SIG-M5 treated with dmso at 0.1 percent for 504 hours (cell line): ENCODE measurements around the gene TMEM62.
A peak's percentile ranks its signal among the peaks of the same experiment; 100 is the strongest.
"Not testable (repeated sequence)": the region's sequence is repeated elsewhere in the genome, so short reads cannot be mapped to it uniquely, and the experiment has no call there.

Experiments used
- DNase-seq: peaks from one replicate; lab custom pipeline; 2025; ENCODE audit not compliant: unreplicated experiment; lab: John Stamatoyannopoulos, UW

Gene TMEM62

GRCh38 chr15:43118829-43119228 lies 14.6 kb upstream of the TMEM62 start:
- no peak for DNase-seq

DNA sequence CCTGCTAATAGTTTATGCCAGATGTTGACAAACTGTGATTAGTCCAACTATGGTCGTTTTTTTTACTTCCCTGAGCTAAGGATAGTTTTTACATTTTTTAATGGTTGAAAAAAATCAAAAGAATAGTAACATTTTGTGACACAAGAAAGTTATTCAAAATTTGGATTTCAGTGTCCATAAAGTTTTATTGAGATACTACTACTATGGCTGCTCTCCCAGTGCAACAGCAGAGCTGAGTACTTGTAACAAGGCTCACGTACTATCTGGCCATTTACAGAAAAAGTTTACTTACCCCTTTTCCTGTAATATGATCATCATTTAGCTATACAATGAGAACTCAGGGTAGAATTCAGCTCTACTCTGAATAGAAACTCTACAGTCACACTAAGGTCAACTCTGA lies 11.5 kb upstream of the TMEM62 start:
- DNase-seq = no peak

- DNase-seq = no peak
Measured at GRCh38 chr15:43125100-43125661, 8.2 kb upstream of the TMEM62 start.

GRCh38 chr15:43126356-43126755 lies 7.0 kb upstream of the TMEM62 start:
- DNase-seq = peak; percentile 64

DNA sequence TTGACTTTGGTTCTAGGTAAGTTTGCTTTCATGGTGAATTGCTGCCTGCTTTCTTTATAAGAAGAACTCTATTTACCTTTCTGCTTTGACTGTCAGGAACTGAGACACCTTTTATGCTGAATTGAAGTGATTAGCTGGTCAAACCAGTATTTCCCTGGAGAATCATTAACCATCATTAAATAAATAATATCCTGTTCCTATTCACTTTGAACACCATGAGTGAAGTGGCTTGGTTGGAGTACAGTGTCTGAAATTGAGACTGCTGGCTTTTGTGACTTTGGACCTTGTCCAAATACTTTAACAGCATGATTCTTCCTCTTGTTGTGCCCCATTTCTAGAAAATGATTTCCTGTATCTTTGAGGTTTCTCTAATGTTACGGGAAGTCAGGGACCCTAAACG lies 5.6 kb upstream of the TMEM62 start:
- peak; percentile 12 for DNase-seq

DNA sequence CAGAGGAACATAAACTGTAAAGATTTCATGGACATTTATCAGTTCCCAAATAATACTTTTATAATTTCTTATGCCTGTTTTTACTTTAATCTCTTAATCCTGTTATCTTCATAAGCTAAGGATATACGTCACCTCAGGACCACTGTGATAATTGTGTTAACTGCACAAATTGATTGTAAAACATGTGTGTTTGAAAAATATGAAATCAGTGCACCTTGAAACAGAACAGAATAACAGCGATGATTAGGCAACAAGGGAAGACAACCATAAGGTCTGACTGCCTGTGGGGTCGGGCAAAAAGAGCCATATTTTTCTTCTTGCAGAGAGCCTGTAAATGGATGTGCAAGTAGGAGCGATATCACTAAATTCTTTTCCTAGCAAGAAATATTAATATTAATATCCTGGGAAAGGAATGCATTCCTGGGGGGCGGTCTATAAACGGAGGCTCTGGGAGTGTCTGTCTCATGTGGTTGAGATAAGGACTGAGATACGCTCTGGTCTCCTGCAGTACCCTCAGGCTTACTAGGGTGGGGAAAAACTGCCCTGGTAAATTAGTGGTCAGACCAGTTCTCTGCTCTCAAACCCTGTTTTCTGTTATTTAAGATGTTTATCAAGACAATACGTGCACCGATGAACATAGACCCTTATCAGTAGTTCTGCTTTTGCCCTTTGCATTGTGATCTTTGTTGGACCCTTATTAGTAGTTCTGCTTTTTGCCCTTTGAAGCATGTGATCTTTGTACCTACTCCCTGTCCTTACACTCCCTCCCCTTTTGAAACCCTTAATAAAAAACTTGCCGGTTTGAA lies 5.0 kb upstream of the TMEM62 start:
- DNase-seq = not testable (repeated sequence)

GRCh38 chr15:43128980-43129335 lies 4.4 kb upstream of the TMEM62 start:
- DNase-seq = no peak

DNA sequence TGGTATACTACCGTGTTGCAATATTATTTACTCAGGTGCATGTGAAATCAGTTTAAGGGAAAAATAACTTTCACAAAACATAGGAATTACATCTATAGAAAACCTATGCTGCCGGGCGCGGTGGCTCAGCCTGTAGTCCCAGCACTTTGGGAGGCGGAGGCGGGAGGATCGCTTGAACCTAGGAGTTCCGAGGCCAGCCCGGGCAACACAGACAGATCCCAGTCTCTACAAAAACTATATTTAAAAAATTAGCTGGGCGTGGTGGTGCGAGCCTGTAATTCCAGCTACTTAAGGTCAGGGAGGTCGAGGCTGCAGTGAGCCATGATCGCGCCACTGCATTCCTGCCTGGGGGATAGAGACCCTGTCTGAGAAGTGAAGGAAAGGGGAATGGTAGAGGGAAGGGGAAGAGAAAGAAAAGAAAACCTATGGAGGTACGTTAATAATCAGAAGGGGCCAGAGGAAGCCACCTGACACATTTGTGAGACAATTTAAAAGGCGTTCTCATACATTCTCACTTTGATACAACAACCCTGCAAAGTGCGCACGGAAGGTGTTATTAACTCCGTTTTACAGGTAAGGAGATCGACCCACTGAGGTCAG lies 456 bp upstream of the TMEM62 start:
- DNase-seq = no peak

GRCh38 chr15:43134157-43134635 lies 810 bp downstream of the TMEM62 start:
- no peak for DNase-seq

GRCh38 chr15:43135351-43135750 lies 2.0 kb downstream of the TMEM62 start:
- DNase-seq = no peak

DNA sequence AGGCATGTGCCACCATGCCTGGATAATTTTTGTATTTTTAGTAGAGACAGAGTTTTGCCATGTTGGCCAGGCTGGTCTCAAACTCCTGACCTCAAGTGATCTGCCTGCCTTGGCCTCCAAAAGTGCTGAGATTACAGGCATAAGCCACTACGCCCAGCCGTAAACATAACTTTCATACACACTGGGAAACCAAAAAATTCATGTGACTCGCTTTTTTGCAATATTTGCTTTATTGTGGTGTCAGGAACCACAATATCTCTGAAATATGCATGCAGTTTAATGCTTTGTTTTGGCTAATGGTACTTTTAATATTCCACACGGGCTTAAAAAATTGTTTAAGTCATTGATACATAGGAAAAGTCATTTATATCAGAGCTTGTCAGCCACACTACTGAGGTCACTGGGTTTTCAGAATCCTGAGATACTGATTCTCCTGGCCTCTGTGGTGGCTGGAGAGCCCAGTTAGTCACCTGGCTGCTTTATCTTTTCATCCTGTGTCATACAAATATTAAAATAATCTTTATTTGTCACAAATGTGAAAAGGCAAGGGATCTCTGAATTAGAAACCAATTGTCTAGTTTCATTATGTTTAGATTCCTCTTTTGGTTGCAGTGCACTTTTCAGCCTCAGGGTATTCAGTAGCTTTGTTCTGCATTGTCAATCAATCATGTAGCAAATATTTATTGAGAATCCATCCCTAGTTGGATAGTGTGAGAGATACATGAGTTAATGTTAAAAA lies 10.0 kb downstream of the TMEM62 start:
- DNase-seq = peak; percentile 10

DNA sequence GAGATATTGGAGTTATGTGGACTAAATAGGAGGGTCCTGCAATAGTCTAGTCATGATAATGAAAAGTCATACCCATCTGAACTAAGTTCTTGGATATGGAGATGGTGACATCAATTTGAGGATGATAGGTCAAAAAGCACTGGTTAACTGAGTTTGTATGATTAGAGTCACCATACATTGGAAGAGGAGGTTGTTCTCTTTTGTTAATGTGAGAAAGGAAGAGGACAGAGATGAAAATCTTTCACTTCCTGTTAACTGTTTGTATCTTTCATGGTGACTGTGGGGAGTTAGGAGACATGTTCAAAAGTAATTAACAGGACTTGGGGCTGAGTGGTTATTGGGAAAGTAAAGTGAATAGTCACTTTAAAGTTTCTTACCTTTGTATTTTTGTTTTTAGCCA lies 11.1 kb downstream of the TMEM62 start:
- peak; percentile 37 for DNase-seq

DNA sequence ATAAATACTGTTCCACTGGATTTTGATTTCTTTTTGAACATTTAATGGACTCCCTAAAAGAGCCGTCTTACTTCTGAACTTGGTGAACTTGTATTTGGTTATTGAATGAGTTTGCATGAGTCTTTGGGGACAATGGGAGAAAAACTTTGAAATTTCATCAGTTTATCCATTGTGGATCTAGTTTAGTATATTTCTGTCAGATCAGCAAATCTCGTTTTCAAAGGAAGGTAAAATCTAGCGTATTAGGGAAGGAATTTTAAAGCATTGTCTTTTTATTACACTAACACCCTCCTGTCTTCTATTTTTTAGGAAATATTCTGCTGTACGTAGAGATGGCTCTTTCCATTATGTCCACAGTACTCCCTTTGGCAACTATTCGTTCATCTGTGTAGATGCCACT lies 12.8 kb downstream of the TMEM62 start:
- DNase-seq = no peak

DNA sequence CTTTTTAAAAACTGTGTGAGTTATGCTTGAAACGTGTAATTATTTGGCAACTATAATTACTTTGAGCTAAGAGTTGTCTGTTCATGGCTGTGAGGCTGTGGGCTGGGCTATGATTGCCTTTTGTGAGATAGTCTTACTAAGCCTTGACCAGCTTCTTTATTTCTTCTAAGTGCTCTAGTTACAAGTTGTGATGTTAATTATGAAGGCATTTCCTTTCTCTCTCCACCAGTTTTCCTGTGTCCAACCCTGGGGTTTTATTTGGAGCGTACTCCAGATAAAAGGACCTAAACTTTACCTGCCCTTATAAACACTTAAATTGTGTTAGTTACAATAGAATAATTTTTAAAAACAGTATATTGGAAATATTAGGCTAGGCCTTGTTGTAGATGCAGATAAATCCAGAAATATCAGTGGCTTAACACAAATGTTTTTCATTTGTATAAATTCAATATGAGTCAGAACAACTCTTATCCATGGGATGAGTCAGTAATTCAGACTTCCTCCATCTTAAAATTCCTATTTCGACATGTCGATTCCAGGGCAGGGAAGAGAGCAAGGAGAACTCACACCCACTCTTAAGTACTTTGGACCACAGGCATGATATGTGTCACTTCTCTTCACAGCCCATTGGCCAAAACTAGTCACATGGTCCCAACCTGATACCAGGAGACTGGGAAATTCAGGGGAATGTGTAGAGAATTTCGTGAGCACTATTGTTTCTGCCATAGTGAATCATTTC lies 17.0 kb downstream of the TMEM62 start:
- no peak for DNase-seq

- DNase-seq = no peak
Measured at GRCh38 chr15:43151688-43152087, 18.3 kb downstream of the TMEM62 start.

DNA sequence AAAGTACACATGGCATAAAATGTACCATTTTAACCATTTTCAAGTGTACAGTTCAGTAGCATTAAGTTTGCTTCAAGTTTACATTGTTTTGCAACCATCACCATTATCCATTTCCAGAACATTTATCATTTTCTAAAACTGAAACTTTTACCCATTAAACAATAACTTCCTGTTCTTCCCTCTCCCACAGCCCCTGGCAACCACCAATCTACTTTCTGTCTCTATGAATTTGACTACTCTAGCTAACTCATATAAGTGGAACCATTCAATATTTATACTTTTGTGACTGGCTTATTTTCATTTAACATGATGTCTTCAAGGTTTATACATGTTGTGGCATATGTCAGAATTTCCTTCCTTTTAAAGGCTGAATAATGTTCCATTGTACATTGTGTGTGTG lies 19.9 kb downstream of the TMEM62 start:
- DNase-seq = no peak

DNA sequence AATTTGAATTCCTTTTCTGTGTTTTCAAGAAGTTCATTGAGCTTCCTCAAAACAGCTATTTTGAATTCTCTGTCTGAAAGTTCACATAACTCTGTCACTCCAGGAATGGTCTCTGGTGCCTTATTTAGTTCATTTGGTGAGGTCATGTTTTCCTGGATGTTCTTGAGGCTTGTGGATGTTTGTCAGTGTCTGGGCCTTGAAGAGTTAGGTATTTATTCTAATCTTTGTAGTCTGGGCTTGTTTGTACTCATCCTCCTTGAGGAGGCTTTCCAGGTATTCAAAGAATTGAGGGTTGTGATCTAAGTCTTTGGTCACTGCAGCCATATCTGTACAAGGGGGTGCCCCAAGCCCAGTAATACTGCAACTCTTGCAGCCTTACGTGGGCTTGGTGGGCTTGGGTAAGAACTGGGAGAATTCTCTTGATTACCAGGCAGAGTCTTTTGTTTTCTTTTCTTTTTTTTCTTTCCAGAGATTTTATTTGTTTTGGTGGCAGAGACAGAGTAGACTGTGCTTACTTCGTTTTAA lies 32.5 kb downstream of the TMEM62 start:
- DNase-seq = no peak

GRCh38 chr15:43167261-43167660 lies 33.9 kb downstream of the TMEM62 start:
- not testable (repeated sequence) for DNase-seq

GRCh38 chr15:43168192-43169107 lies 35.1 kb downstream of the TMEM62 start:
- no peak for DNase-seq

DNA sequence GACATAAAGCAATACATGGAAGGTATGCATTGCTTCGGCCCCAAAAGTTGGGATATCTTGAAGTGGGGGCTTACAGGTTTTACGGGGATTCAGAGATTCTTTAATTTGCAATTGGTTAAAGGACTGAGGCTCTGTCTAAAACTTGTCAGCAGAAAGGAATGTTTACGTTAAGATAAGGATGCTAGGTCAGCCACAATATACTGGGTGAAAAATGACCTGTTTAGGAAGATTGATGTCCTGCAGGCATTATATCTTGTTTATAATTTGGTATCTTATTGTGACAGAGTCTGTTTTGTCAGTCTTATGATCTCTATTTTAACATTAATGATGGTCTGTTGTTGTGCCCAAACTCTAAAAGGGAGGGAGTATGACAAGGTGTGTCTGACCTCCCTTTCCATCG lies 36.5 kb downstream of the TMEM62 start:
- DNase-seq = no peak
